Cardiac muscle cell (in vitro differentiated cells and primary cell): ENCODE results near the gene SDHAF2. TPM values are rescaled to one million over a fixed set of nuclear protein-coding genes. Genes with fewer than 3 reads are reported as not detected.

Experiments
- DNase-seq, 2 donors: peaks; one replicate each; pipeline versions ENCODE4 v3.0.0 to v3.0.0-alpha.2; 2010 to 2017; ENCODE audit warnings: low read depth in 1 of 2, low spot score in 1 of 2
- H3K27ac ChIP-seq: fragments of 200-600 bp; sonication (generic); 2 replicates; pipeline ENCODE4 v1.5.1; 2016
- H3K27me3 ChIP-seq: fragments of 200-600 bp; sonication (generic); 2 replicates; pipeline ENCODE4 v1.6.0; 2016; ENCODE audit warnings: control low read depth
- H3K36me3 ChIP-seq: fragments of 200-600 bp; sonication (generic); 2 replicates; pipeline ENCODE4 v1.5.1; 2016; ENCODE audit warnings: control low read depth
- H3K4me1 ChIP-seq: fragments of 200-600 bp; sonication (generic); 2 replicates; pipeline ENCODE4 v1.8.1; 2017; ENCODE audit warnings: low read depth, mild to moderate bottlenecking, mixed run types
- H3K4me3 ChIP-seq: fragments of 200-600 bp; sonication (generic); 2 replicates; pipeline ENCODE4 v1.5.1; 2016; ENCODE audit warnings: mild to moderate bottlenecking
- H3K9me3 ChIP-seq: fragments of 200-600 bp; sonication (generic); 2 replicates; pipeline ENCODE4 v1.5.1; 2017; ENCODE audit warnings: low read depth, mild to moderate bottlenecking, control low read depth
- polyA plus RNA-seq: library from polyadenylated mRNA; unstranded; fragments of >200 nt; fragmentation: Nextera tagmentation; extraction: Ambion mirVana; gene quantifications from 2 replicates; pipeline ENCODE4 v1.2.1, GENCODE V29; 2016
- total RNA-seq: library from RNA; depleted of rRNA; stranded (reverse); fragments of >200 nt; gene quantifications from 2 replicates; pipeline ENCODE4 v1.2.3, GENCODE V29; 2016
- TF ChIP-seq, protein P1 (sequence below): IDR thresholded peaks from 2 replicates; pipeline ENCODE4 v1.5.1; 2012; ENCODE audit warnings: low read depth, mild to moderate bottlenecking, low read length

SDHAF2 gene
- total and polyA plus RNA-seq, 2 experiments from 2014 or later, result 21.3 to 67.4 TPM

DNA sequence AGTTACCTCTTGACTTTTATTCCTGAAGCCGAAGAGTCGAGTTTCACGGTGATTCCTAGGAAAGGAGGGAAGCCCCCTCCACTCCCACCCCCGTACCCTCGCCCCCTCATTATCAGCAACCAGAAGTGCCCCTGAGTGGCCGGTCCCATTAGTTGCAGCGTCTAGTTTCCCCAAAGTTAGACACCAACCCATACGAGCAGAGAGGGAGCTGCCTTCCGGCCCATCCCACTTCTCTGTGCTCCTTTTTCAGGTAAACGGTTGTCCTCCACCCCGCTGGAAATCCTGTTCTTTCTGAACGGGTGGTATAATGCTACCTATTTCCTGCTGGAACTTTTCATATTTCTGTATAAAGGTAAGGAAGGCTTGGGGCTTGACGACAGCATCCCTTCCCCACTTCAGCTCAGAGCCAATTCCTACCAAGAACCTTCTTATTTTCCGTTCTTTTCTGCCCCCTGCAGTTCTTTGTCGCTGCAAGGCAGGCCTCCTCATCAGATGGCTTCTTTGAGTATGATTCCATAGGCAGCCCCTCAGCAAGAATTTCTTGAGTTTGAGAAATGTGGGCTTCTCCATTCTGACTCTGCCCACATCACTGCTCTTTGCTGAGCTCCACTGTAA, 36.8 kb upstream of the SDHAF2 start:
- DNase-seq, result peak; percentile 12 to 33
- TF ChIP-seq, protein P1, sequence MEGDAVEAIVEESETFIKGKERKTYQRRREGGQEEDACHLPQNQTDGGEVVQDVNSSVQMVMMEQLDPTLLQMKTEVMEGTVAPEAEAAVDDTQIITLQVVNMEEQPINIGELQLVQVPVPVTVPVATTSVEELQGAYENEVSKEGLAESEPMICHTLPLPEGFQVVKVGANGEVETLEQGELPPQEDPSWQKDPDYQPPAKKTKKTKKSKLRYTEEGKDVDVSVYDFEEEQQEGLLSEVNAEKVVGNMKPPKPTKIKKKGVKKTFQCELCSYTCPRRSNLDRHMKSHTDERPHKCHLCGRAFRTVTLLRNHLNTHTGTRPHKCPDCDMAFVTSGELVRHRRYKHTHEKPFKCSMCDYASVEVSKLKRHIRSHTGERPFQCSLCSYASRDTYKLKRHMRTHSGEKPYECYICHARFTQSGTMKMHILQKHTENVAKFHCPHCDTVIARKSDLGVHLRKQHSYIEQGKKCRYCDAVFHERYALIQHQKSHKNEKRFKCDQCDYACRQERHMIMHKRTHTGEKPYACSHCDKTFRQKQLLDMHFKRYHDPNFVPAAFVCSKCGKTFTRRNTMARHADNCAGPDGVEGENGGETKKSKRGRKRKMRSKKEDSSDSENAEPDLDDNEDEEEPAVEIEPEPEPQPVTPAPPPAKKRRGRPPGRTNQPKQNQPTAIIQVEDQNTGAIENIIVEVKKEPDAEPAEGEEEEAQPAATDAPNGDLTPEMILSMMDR, result peak; percentile 30
- no peaks in the 10 kb centered on the region for H3K4me1 ChIP-seq
- H3K27ac ChIP-seq, result peak overlapping the region; percentile 75
- peak overlapping the region; percentile 85 for H3K4me3 ChIP-seq
- no peaks in the 10 kb centered on the region for H3K9me3 ChIP-seq
- H3K36me3 ChIP-seq, result peaks cover 10% of the 10 kb centered on the region
- H3K27me3 ChIP-seq, result no peaks in the 10 kb centered on the region

DNA sequence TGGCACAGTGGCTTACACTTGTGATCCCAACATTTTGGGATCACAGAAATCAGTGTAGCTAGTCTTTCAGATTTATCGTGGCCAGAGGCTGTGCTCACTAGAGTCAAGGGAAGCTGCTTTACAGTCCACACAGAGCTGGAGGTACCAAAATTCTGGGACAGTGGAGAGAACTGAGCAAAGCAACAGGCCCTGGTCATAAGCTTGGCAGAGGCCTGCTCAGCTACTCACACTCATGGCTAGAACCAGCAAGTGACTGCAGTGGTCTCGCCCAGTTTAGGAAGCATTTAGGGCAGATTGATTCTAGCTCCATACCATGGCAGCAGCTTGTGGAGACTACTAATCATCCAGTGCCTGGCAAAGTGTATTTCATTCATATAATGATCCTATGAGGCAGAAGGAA, 28.8 kb upstream of the SDHAF2 start:
- Histone ChIP-seq H3K4me1 (no peaks in the 10 kb centered on the region), H3K9me3 (no peaks in the 10 kb centered on the region), H3K36me3 (peaks cover 43% of the 10 kb centered on the region), H3K27me3 (no peaks in the 10 kb centered on the region), H3K27ac (peak overlapping the region; percentile 16), H3K4me3 (no peak overlapping the region)
- no peak for DNase-seq
- TF ChIP-seq, protein P1, result no peak

DNA sequence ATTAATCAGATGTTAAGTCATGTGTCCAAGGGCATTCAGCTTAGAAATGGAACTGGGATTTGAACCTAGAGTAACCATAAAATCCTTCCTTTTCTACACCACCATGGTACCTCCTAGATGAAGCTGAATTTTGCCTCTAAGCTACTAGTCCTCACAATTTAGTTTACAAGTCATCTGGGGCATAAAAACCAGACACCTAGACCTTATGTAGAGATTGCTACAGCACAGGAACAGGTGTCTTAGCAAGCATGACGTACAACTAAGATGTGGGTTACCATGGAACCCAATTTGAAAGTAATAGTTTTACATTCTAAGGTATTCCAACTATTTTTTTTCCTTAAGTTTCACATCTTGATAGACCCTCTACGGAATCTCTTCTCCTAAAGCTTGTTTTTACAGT, 28.4 kb upstream of the SDHAF2 start:
- Histone ChIP-seq H3K4me1 (no peaks in the 10 kb centered on the region), H3K27ac (peak overlapping the region; percentile 47), H3K27me3 (no peaks in the 10 kb centered on the region), H3K4me3 (no peak overlapping the region), H3K9me3 (no peaks in the 10 kb centered on the region), H3K36me3 (peaks cover 46% of the 10 kb centered on the region)
- DNase-seq, result no peak
- TF ChIP-seq, protein P1, result no peak

DNA sequence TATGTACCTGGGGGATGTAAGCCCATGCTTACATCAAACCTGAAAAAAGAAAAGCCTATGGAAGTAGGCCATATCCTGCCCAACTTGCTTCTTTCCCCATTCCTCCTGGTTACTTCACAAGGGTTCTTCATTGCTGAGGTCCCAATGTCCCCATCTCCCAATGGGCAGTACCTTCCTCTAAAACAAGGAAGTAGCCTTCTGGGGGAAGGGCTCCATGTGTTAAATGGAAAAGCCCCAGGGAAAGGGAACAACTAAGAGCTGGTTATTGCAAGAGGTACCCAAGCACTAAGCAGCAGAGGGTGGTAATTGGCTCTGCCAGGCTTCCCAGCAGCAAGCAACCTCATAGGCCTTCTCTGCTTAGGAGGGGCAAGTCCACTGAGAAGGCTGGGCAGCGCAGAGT, 26.3 kb upstream of the SDHAF2 start:
- H3K9me3 ChIP-seq, result no peaks in the 10 kb centered on the region
- no peak overlapping the region for H3K27ac ChIP-seq
- TF ChIP-seq, protein P1, result no peak
- no peaks in the 10 kb centered on the region for H3K27me3 ChIP-seq
- DNase-seq, result no peak
- H3K36me3 ChIP-seq, result peaks cover 56% of the 10 kb centered on the region
- no peaks in the 10 kb centered on the region for H3K4me1 ChIP-seq
- no peak overlapping the region for H3K4me3 ChIP-seq

DNA sequence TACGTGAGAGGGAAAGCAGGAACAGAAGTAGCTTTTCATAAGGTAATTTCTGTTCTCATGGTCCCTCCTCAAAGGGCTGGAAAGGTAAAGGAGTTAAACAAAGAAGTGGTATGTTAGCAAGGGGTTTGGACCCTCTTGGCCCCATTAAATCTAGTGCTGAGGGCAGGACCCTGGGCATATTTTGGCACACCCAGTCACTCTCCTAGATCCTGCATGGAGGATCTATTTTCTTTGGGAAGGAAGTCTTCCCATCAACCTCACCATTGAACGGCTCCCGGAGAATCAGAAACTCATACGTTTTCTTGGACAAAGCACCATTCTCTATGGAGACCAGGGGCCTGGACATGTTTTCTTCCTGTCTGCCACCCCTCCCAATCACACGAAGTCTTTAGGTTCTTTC, 25.8 kb upstream of the SDHAF2 start:
- H3K4me1 ChIP-seq, result no peaks in the 10 kb centered on the region
- no peak overlapping the region for H3K27ac ChIP-seq
- no peaks in the 10 kb centered on the region for H3K9me3 ChIP-seq
- peaks cover 60% of the 10 kb centered on the region for H3K36me3 ChIP-seq
- H3K4me3 ChIP-seq, result no peak overlapping the region
- H3K27me3 ChIP-seq, result no peaks in the 10 kb centered on the region
- DNase-seq, result no peak
- TF ChIP-seq, protein P1, result no peak

DNA sequence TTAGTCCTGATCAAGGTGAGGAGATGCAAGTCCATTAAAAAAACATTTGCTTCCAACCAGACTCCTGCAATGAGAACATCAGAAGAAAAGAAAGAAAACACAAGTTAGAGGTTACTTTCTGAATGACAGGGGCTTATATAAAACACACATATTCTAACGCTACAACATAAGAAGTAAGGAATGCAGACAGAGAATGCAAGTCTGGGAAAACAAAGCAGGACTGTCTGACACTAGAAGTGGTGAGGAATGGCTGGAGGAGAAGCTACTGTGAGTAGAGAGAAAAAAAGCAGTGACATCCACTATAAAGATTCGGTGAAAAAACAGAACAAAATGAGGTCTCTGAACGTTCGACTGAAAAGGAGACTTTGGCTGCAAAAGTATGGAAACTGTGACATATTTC, 25.3 kb upstream of the SDHAF2 start:
- Histone ChIP-seq H3K4me3 (no peak overlapping the region), H3K9me3 (no peaks in the 10 kb centered on the region), H3K36me3 (peaks cover 63% of the 10 kb centered on the region), H3K27me3 (no peaks in the 10 kb centered on the region), H3K4me1 (no peaks in the 10 kb centered on the region), H3K27ac (no peak overlapping the region)
- no peak for DNase-seq
- TF ChIP-seq, protein P1, result no peak
